Endothelial cell of umbilical vein (primary cell): Measurements from ENCODE around the gene SNUPN. TPM values are rescaled to one million over a fixed set of nuclear protein-coding genes. Genes with fewer than 3 reads are reported as not detected.
"Not testable (repeated sequence)": the region's sequence is repeated elsewhere in the genome, so short reads cannot be mapped to it uniquely, and the experiment has no call there.

Experiments used
- BruUV-seq: library from RNA; stranded (reverse); fragments of 400-500 nt; replicated peaks from 2 replicates; lab custom pipeline; 2021; lab: Mats Ljungman, UMichigan
- CTCF ChIA-PET: fragments of 300-600, 350-600 bp; sonication (Branson Sonifier 250); formaldehyde crosslinking; loops from one replicate; lab custom pipeline; 2021; ENCODE audit warnings: antibody characterized with exemption, inconsistent platforms; lab: Charles Lee
- POLR2A ChIA-PET: fragments of 300-600, 350-600 bp; sonication (Branson Sonifier 250); formaldehyde crosslinking; loops from one replicate; lab custom pipeline; 2021; ENCODE audit warnings: antibody characterized with exemption, inconsistent platforms; lab: Charles Lee
- DNase-seq: peaks from one replicate; pipeline ENCODE4 v3.0.0-alpha.2; 2011; ENCODE audit warnings: low read depth, low spot score
- FAIRE-seq: peaks from 2 replicates; lab custom pipeline; 2011; peaks lifted over from hg19 to GRCh38; lab: Jason Lieb, UNC
- H2AFZ ChIP-seq: 2 replicates; pipeline ENCODE4 v1.6.0; 2012; ENCODE audit warnings: low read depth, low read length, control low read depth, inconsistent platforms
- H3K27ac ChIP-seq: 2 replicates; pipeline ENCODE4 v1.5.1; 2011; ENCODE audit warnings: low read depth, mild to moderate bottlenecking, control low read depth, low read length, moderate library complexity; ENCODE audit not compliant: insufficient read depth
- H3K27me3 ChIP-seq, 2 experiments: 2 replicates each; pipeline versions ENCODE4 v1.6.0 to v1.6.1; 2011; ENCODE audit warnings: low read length in 2 of 2, mixed read lengths in 1 of 2; ENCODE audit not compliant: control insufficient read depth in 2 of 2, insufficient read depth in 2 of 2
- H3K36me3 ChIP-seq, 2 experiments: 2 replicates in 1 of 2; 3 replicates in 1 of 2; pipeline ENCODE4 v1.5.1; 2011; ENCODE audit warnings: low read length in 2 of 2, mild to moderate bottlenecking in 1 of 2, moderate library complexity in 1 of 2; ENCODE audit not compliant: control insufficient read depth in 2 of 2, insufficient read depth in 2 of 2; ENCODE audit errors: extremely low read depth in 1 of 2
- H3K4me1 ChIP-seq: 3 replicates; pipeline ENCODE4 v1.5.1; 2011; ENCODE audit warnings: mild to moderate bottlenecking, low read length; ENCODE audit not compliant: control insufficient read depth, insufficient read depth; ENCODE audit errors: extremely low read depth
- H3K4me2 ChIP-seq: 2 replicates; pipeline ENCODE4 v1.6.1; 2011; ENCODE audit warnings: low read length, control low read depth, mixed read lengths; ENCODE audit not compliant: insufficient read depth
- H3K4me3 ChIP-seq, 3 experiments: fragments of 200-600 bp in 1 of 3; sonication (generic), shearing (Covaris generic) in 1 of 3; replicated peaks in 1 of 3; 2 replicates each; pipeline ENCODE4 v1.5.1; 2011 to 2016; ENCODE audit warnings: control low read depth in 3 of 3, low read length in 3 of 3, mild to moderate bottlenecking in 2 of 3, inconsistent platforms in 1 of 3, low read depth in 1 of 3, moderate library complexity in 1 of 3; ENCODE audit not compliant: insufficient read depth in 1 of 3
- H3K79me2 ChIP-seq: 2 replicates; pipeline ENCODE4 v1.6.0; 2012; ENCODE audit warnings: low read length, inconsistent platforms; ENCODE audit not compliant: control insufficient read depth, insufficient read depth
- H3K9ac ChIP-seq: replicated peaks from 2 replicates; pipeline ENCODE3; 2011; ENCODE audit warnings: low read length, control low read depth; ENCODE audit not compliant: insufficient read depth; ENCODE audit errors: extremely low read depth
- H3K9me1 ChIP-seq: replicated peaks from 3 replicates; pipeline ENCODE4 v1.6.0; 2011; ENCODE audit warnings: mild to moderate bottlenecking, low read length; ENCODE audit not compliant: control insufficient read depth, insufficient read depth; ENCODE audit errors: extremely low read depth
- H3K9me3 ChIP-seq: replicated peaks from 2 replicates; pipeline ENCODE4 v1.5.1; 2012; ENCODE audit warnings: low read length, inconsistent platforms; ENCODE audit not compliant: control insufficient read depth, insufficient read depth
- H4K20me1 ChIP-seq: replicated peaks from 2 replicates; pipeline ENCODE3; 2011; ENCODE audit warnings: mild to moderate bottlenecking, low read length; ENCODE audit not compliant: control insufficient read depth, insufficient read depth; ENCODE audit errors: extremely low read depth
- EZH2 ChIP-seq: IDR thresholded peaks from 2 replicates; pipeline ENCODE4 v1.6.1; 2012; ENCODE audit warnings: borderline replicate concordance, low read depth, mild to moderate bottlenecking, moderate library complexity, low read length, inconsistent platforms; ENCODE audit not compliant: severe bottlenecking
- FOS ChIP-seq: IDR thresholded peaks from 2 replicates; pipeline ENCODE4 v1.6.1; 2011; ENCODE audit warnings: mild to moderate bottlenecking, low read length, moderate library complexity, borderline replicate concordance; ENCODE audit not compliant: insufficient read depth
- GATA2 ChIP-seq: IDR thresholded peaks from 2 replicates; pipeline ENCODE4 v1.7.0; 2011; ENCODE audit warnings: low read depth, mild to moderate bottlenecking, moderate library complexity, mixed read lengths, low read length; ENCODE audit not compliant: insufficient read length, insufficient read depth
- JUN ChIP-seq: IDR thresholded peaks from 2 replicates; pipeline ENCODE4 v1.6.1; 2011; ENCODE audit warnings: borderline replicate concordance, low read depth; ENCODE audit not compliant: insufficient read length, insufficient read depth
- MYC ChIP-seq: IDR thresholded peaks from one replicate; pipeline ENCODE4 v1.6.1; 2011; ENCODE audit warnings: mild to moderate bottlenecking, low read depth, low read length
- POLR2A ChIP-seq: IDR thresholded peaks from 2 replicates; pipeline ENCODE4 v1.6.1; 2012; ENCODE audit warnings: low read depth, mild to moderate bottlenecking, control low read depth, low read length
- POLR2AphosphoS5 ChIP-seq: IDR thresholded peaks from 2 replicates; pipeline ENCODE4 v1.6.1; 2012; ENCODE audit warnings: low read depth, mild to moderate bottlenecking, control low read depth, low read length, moderate library complexity; ENCODE audit not compliant: insufficient read depth
- dilution Hi-C: fragments of 300-500 bp; cut with MboI; formaldehyde crosslinking; loops from one replicate; pipeline ENCODE4 v1.15.0; 2019; ENCODE audit warnings: low sequenced_read_pairs; ENCODE audit not compliant: extremely low pct_ligation_motif_present
- intact Hi-C: fragments of 100-400 bp; cut with micrococcal nuclease; formaldehyde crosslinking; loops from one replicate; pipeline ENCODE4 v1.10.0; 2022
- polyA plus RNA-seq, 4 experiments: library from polyadenylated mRNA; depleted of rRNA in 3 of 4; stranded (reverse) in 3 of 4; unstranded in 1 of 4; fragments of >200 nt; gene quantifications; 2 replicates each; pipeline versions ENCODE4 v1.2.1 to v1.2.3, GENCODE V29; 2011 to 2012; ENCODE audit warnings: missing spikeins in 1 of 4
- total RNA-seq: library from RNA; stranded (reverse); gene quantifications from 2 replicates; pipeline ENCODE4 v1.2.3, GENCODE V29; 2021
- TF ChIP-seq, protein P1 (sequence below), 2 donors: IDR thresholded peaks; 1 replicate in 1 of 2; 2 replicates in 1 of 2; pipeline ENCODE4 v1.5.1; 2011; ENCODE audit warnings: low read length in 2 of 2, mild to moderate bottlenecking in 2 of 2, moderate library complexity in 2 of 2, control low read depth in 1 of 2, inconsistent platforms in 1 of 2, low read depth in 1 of 2; ENCODE audit not compliant: insufficient read depth in 1 of 2; ENCODE audit errors: extremely low read depth in 1 of 2
- TF ChIP-seq, protein P2 (sequence below): IDR thresholded peaks from 2 replicates; pipeline ENCODE4 v1.6.1; 2011; ENCODE audit not compliant: insufficient read depth, insufficient read length

Gene SNUPN
- total and polyA plus RNA-seq, 2 donors (not counting 3 experiments of a cell fraction or from before 2014, with no cell fraction given): 13.2 to 25.1 TPM

DNA sequence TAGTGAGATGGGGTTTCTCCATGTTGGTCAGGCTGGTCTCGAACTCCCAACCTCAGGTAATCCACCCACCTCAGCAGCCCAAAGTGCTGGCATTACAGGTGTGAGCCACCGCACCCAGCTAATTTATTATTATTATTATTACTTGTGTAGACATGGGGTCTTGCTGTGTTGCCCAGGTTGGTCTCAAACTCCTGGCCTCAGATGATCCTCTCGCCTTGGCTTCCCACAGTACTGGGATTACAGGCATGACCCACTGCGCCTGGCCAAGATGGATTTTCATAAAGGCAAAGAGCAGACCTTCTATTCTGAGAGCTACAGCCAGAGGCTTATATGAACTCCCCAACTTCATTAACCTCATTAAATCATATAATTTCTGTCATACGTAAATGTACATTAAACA lies 63.6 kb downstream of the SNUPN start:
- peaks cover 29% of the 10 kb centered on the region for H3K79me2 ChIP-seq
- BruUV-seq: no TSS peak
- intact Hi-C loops: no loop called here
- no peak overlapping the region for H3K27ac ChIP-seq
- H3K4me2 ChIP-seq: no peak overlapping the region
- dilution Hi-C loops: no loop called here
- H3K9ac ChIP-seq: no peak overlapping the region
- FAIRE-seq: no peak
- H3K4me3 ChIP-seq: no peak overlapping the region
- no peaks in the 10 kb centered on the region for H3K9me3 ChIP-seq
- no peaks in the 10 kb centered on the region for H3K36me3 ChIP-seq
- H3K9me1 ChIP-seq: no peaks in the 10 kb centered on the region
- no peaks in the 10 kb centered on the region for H3K4me1 ChIP-seq
- TF ChIP-seq EZH2: no peak
- no peak for TF ChIP-seq GATA2
- TF ChIP-seq, protein P1, sequence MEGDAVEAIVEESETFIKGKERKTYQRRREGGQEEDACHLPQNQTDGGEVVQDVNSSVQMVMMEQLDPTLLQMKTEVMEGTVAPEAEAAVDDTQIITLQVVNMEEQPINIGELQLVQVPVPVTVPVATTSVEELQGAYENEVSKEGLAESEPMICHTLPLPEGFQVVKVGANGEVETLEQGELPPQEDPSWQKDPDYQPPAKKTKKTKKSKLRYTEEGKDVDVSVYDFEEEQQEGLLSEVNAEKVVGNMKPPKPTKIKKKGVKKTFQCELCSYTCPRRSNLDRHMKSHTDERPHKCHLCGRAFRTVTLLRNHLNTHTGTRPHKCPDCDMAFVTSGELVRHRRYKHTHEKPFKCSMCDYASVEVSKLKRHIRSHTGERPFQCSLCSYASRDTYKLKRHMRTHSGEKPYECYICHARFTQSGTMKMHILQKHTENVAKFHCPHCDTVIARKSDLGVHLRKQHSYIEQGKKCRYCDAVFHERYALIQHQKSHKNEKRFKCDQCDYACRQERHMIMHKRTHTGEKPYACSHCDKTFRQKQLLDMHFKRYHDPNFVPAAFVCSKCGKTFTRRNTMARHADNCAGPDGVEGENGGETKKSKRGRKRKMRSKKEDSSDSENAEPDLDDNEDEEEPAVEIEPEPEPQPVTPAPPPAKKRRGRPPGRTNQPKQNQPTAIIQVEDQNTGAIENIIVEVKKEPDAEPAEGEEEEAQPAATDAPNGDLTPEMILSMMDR (IDR thresholded peaks at IDR 0.05; ENCODE audit: extremely low read depth in 1 of 2, insufficient read depth in 1 of 2, low read depth in 1 of 2, low read length in 2 of 2): no peak
- no peak for TF ChIP-seq FOS
- TF ChIP-seq, protein P2, sequence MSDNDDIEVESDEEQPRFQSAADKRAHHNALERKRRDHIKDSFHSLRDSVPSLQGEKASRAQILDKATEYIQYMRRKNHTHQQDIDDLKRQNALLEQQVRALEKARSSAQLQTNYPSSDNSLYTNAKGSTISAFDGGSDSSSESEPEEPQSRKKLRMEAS: no peak
- no peak for TF ChIP-seq MYC
- TF ChIP-seq POLR2A: no peak
- no peak for TF ChIP-seq POLR2AphosphoS5
- no peak for TF ChIP-seq JUN
- H4K20me1 ChIP-seq: peaks cover under 1% of the 10 kb centered on the region
- no peak for DNase-seq
- no peak overlapping the region for H2AFZ ChIP-seq
- no peaks in the 10 kb centered on the region for H3K27me3 ChIP-seq
- ChIA-PET CTCF (no interaction called here), POLR2A (interaction anchor here (0.7 kb wide), 2 partner anchors 8 to 99 kb away, joined by 3 read pairs; no protein-coding TSS in a partner anchor)

DNA sequence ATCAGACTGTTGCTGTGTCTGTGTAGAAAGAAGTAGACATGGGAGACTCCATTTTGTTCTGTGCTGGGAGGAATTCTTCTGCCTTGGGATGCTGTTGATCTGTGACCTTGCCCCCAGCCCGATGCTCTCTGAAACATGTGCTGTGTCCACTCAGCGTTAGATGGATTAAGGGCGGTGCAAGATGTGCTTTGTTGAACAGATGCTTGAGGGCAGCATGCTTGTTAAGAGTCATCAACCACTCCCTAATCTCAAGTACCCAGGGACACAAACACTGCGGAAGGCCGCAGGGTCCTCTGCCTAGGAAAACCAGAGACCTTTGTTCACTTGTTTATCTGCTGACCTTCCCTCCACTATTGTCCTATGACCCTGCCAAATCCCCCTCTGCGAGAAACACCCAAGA lies 66.2 kb downstream of the SNUPN start:
- POLR2A ChIA-PET, H3K4me2 ChIP-seq, H3K27ac ChIP-seq, FAIRE-seq, BruUV-seq, DNase-seq, H3K4me1 ChIP-seq, H2AFZ ChIP-seq, H4K20me1 ChIP-seq, H3K4me3 ChIP-seq, H3K9me1 ChIP-seq, H3K36me3 ChIP-seq, H3K27me3 ChIP-seq, dilution Hi-C loops, CTCF ChIA-PET, H3K9me3 ChIP-seq, intact Hi-C loops, H3K9ac ChIP-seq: not testable (repeated sequence)
- H3K79me2 ChIP-seq: peaks cover 21% of the 10 kb centered on the region

DNA sequence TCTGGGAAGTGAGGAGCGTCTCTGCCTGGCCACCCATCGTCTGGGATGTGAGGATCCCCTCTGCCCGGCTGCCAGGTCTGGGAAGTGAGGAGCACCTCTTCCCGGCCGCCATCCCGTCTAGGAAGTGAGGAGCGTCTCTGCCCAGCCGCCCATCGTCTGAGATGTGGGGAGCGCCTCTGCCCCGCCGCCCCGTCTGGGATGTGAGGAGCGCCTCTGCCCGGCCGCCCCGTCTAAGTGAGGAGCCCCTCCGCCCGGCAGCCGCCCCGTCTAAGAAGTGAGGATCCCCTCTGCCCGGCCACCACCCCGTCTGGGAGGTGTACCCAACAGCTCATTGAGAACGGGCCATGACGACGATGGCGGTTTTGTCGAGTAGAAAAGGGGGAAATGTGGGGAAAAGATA lies 66.6 kb downstream of the SNUPN start:
- H3K4me3 ChIP-seq, H3K9ac ChIP-seq, H3K36me3 ChIP-seq, intact Hi-C loops, H3K27me3 ChIP-seq, BruUV-seq, H3K27ac ChIP-seq, dilution Hi-C loops, H3K9me3 ChIP-seq, H3K4me2 ChIP-seq, H3K9me1 ChIP-seq, FAIRE-seq, H2AFZ ChIP-seq, DNase-seq, POLR2A ChIA-PET, H4K20me1 ChIP-seq, H3K4me1 ChIP-seq: not testable (repeated sequence)
- CTCF ChIA-PET: interaction anchor here (1.9 kb wide), 1 partner anchor 14 kb away, joined by 4 read pairs; no protein-coding TSS in a partner anchor
- H3K79me2 ChIP-seq: peaks cover 21% of the 10 kb centered on the region
